Astrocyte (in vitro differentiated cells and primary cell): ENCODE results near the gene CCL13.

ENCODE experiments used
- CTCF ChIP-seq: IDR thresholded peaks from 2 replicates; pipeline ENCODE4 v1.5.1; 2011; ENCODE audit warnings: low read depth, mild to moderate bottlenecking, inconsistent platforms, low read length, moderate library complexity; ENCODE audit not compliant: insufficient read depth
- EZH2 ChIP-seq: IDR thresholded peaks from 2 replicates; pipeline ENCODE4 v1.6.1; 2012; ENCODE audit warnings: mild to moderate bottlenecking, low read length, inconsistent platforms; ENCODE audit not compliant: insufficient read depth

DNA sequence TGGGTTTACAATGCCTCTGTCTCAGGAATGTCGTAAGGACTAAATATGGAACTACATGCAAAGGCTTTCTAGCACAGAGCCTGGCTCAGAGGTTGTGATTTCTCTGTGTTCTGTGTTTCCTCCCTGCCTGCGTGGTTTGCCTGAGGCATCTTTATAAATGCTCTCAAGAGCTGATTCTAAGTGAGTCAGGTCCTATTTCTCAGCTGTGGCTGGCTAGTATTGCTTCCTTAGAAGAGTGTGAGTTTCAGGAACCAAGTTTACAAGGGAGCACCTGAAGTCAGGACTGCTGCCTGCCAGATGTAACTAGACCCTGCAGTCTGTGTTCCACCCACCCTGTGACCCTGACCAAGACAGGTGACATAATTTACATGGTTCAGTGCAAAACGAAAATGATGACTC lies 14.7 kb downstream of the CCL13 start:
- TF ChIP-seq CTCF = no peak
- TF ChIP-seq EZH2 = no peak
